GM18519 (cell line): ENCODE data around the gene CTRB1.
A peak's percentile ranks its signal among the peaks of the same experiment; 100 is the strongest.
"Not testable (repeated sequence)": the region's sequence is repeated elsewhere in the genome, so short reads cannot be mapped to it uniquely, and the experiment has no call there.

Experiments
- ATAC-seq: cut with Tn5 transposase; IDR thresholded peaks from one replicate; pipeline ENCODE4 v1.9.1; 2021; ENCODE audit warnings: mild to moderate bottlenecking, moderate library complexity; ENCODE audit not compliant: unreplicated experiment, low FRiP score

The CTRB1 gene

GRCh38 chr16:75265911-75266701 is 47.3 kb downstream of the CTRB1 start:
- ATAC-seq, result peak; percentile 45

DNA sequence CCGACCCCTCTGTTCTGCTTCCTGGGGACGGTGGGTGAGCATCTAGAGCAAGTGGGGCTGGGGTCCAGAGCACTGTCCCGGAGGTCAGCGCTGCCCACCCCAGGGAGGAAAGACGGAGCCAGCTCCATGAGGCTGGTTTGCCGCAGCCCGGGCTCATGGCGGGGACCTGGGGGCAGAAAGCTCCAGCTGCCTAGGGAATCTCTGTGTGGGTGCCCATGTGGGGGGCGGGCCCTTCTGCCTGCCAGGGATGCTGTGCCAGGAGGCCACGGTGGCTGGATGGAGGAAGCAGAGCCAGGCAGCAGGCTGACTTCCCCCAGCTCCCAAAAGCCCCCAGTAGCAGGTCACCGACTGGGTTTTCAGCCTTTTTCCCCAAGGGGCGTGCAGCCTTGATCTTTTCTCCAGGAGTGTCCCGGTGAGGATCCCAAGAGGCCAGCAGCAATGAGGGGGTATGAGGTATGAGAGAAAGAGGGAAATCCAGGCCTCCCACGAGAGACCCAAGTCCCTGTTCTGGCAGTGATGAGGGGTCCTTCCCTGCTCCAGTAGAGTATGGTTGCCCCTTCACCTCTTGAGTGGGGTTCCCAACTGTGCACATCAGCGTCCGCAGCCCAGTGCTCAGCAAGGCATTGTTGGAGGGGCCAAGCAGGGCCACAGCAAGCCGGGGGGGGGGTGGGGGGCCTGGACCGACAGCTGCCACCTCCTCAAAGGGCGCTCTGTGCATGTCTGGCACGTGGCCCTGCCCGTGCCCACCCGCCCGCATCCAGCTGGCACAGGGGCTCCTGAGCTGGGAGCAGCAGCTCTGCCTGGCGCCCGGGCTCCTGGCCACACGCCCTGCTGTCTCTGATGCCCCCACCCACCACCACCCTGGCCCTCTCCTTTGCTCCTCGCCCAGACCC is 48.2 kb downstream of the CTRB1 start:
- ATAC-seq, result no peak

DNA sequence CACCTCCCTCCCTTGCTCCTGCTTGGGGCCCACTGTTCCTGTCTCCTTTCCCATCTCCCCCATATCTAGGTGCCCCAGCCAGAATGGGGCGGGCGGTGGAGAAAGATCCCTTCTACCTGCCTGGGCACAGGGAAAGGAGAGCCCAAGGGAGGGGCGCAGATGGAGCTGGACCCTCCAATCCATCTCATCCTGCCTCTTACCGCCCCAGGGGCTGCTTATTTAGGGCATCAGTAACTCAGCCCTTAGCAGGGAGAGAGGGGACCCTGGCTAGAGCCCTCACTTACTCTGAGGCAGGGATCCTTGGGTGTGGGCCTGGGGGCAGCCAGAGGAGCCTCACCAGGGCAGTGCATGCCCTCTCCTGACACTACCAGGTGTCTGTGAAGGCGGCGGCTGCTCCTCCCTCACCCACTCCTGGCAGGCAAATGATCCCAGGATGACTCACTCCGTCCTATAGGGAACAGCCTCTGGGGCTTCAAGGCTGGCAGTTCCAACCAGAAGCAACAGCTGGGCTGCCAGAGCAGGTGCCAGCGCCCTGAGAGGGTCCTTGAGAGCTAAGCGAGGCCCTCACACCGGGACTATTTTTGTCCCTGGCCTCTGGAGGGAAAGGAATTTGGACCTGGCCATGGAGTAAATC is 49.0 kb downstream of the CTRB1 start:
- ATAC-seq, result no peak

DNA sequence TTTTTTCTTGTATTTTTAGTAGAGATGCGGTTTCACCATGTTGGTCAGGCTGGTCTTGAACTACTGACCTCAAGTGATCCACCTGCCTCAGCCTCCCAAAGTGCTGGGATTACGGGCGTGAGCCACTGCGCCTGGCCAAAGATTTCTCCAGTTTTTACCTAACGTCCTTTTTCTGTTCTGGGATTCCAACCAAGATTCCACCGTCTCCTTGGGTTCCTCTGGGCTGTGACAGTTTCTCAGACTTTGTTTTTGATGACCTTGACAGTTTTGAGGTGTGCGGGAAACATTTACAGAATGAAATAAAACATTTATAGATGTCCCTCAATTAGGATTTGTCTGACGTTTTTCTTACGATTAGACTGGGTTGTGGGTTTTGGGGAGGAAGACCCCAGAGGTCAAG is 50.6 kb downstream of the CTRB1 start:
- ATAC-seq, result not testable (repeated sequence)

- ATAC-seq, result no peak
Measured at GRCh38 chr16:75271441-75272096, 52.8 kb downstream of the CTRB1 start.

- no peak for ATAC-seq
Measured at GRCh38 chr16:75272097-75272551, 53.3 kb downstream of the CTRB1 start.

- not testable (repeated sequence) for ATAC-seq
Measured at GRCh38 chr16:75272629-75273028, 53.8 kb downstream of the CTRB1 start.

DNA sequence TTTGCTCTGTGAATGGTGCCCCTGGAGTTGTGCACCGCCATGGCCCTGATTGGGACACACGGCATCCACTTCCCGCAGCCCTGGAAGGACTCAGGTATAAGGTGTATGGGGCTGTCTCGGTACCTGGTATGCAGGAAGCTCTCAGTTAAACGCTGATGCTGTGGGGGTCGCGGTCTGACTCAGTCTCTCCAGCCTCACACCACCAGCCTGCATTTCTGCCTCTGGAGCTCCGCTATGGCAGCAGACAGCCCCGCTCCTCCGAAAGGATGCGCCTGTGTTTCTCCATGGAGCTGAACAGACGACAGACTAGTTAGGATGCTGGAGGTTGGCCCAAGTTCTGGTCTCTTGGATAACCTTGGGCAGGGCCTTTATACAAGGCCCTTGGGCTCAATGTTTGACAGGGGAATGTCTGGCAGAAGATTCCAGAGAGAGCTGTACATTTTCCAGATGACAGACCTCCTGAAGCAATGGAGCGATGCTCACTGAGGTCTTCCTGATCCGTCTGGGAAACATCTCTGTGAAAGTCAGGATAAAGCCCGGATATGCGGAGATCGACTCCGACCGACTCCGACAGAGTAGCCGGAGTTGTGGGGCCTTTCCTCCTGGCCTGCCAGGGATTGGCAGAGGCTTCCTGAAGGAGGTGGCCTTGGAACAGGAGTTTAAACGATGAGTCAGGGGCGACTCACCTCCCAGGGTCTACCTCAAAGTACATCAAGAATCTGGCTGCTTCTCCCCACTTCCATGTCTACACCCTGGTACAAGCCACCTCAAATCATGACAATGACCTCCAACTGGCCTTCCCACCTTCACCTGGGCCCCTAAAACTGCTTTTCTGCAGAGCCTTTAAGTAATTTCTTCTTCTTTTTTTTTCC is 54.5 kb downstream of the CTRB1 start:
- no peak for ATAC-seq
